ENCODE results near the gene CYTH3.

CYTH3 gene

DNA sequence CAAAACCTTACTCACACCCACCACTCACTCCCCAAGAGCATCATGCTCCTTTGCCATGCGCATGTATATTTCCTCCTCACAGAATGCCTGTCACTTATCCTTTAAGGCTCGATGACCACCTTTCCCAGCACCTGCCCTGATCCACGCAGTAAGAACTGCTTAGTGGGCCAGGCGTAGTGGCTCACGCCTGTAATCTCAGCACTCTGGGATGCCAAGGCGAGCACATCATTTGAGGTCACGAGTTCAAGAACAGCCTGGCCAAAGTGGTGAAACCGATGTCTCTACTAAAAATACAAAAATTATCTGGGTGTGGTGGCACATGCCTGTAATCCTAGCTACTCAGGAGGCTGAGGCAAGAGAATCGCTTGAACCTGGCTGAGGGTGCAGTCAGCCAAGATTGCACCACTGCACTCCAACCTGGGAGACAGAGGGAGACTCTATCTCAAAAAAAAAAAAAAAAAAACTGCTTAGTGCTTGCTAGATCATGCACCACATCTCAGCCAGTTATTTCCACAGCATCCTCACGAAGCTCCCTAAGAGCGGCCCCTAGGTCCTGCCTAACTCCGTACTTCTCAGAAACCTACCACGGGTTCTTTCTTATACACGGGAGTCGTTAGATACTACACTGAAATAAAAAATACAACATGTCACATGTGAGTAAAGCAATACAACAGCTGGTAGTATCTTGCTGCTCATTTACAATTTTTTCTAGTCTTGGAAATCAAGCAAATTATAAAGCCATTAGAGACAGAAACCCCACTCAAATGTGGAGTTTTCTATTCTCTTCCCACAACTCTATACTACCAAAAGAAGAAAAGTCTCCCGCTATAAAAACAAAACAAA, 37.2 kb downstream of the CYTH3 start:
- Histone ChIP-seq H3K4me3 (replicated peaks; ENCODE audit: insufficient read depth, low read length) (no peak overlapping the region), H3K27me3 (ENCODE audit: insufficient read depth, poor library complexity, severe bottlenecking) (no peaks in the 10 kb centered on the region), H3K27ac (replicated peaks) (no peak overlapping the region)
- no peak for DNase-seq (ENCODE audit: low read depth in 1 of 2, low spot score in 1 of 2)
- TF ChIP-seq, protein P1, sequence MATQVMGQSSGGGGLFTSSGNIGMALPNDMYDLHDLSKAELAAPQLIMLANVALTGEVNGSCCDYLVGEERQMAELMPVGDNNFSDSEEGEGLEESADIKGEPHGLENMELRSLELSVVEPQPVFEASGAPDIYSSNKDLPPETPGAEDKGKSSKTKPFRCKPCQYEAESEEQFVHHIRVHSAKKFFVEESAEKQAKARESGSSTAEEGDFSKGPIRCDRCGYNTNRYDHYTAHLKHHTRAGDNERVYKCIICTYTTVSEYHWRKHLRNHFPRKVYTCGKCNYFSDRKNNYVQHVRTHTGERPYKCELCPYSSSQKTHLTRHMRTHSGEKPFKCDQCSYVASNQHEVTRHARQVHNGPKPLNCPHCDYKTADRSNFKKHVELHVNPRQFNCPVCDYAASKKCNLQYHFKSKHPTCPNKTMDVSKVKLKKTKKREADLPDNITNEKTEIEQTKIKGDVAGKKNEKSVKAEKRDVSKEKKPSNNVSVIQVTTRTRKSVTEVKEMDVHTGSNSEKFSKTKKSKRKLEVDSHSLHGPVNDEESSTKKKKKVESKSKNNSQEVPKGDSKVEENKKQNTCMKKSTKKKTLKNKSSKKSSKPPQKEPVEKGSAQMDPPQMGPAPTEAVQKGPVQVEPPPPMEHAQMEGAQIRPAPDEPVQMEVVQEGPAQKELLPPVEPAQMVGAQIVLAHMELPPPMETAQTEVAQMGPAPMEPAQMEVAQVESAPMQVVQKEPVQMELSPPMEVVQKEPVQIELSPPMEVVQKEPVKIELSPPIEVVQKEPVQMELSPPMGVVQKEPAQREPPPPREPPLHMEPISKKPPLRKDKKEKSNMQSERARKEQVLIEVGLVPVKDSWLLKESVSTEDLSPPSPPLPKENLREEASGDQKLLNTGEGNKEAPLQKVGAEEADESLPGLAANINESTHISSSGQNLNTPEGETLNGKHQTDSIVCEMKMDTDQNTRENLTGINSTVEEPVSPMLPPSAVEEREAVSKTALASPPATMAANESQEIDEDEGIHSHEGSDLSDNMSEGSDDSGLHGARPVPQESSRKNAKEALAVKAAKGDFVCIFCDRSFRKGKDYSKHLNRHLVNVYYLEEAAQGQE (IDR thresholded peaks at IDR 0.05; ENCODE audit: insufficient replicate concordance, low read depth) = no peak
- TF ChIP-seq GABPA (IDR thresholded peaks at IDR 0.05; ENCODE audit: low read depth) (no peak), POLR2AphosphoS5 (IDR thresholded peaks at IDR 0.05; ENCODE audit: low read depth) (no peak), SPI1 (IDR thresholded peaks at IDR 0.05; ENCODE audit: borderline replicate concordance, low read depth) (no peak)
- TF ChIP-seq, protein P2, sequence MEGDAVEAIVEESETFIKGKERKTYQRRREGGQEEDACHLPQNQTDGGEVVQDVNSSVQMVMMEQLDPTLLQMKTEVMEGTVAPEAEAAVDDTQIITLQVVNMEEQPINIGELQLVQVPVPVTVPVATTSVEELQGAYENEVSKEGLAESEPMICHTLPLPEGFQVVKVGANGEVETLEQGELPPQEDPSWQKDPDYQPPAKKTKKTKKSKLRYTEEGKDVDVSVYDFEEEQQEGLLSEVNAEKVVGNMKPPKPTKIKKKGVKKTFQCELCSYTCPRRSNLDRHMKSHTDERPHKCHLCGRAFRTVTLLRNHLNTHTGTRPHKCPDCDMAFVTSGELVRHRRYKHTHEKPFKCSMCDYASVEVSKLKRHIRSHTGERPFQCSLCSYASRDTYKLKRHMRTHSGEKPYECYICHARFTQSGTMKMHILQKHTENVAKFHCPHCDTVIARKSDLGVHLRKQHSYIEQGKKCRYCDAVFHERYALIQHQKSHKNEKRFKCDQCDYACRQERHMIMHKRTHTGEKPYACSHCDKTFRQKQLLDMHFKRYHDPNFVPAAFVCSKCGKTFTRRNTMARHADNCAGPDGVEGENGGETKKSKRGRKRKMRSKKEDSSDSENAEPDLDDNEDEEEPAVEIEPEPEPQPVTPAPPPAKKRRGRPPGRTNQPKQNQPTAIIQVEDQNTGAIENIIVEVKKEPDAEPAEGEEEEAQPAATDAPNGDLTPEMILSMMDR (IDR thresholded peaks at IDR 0.05; ENCODE audit: insufficient read depth, low read length) = no peak

DNA sequence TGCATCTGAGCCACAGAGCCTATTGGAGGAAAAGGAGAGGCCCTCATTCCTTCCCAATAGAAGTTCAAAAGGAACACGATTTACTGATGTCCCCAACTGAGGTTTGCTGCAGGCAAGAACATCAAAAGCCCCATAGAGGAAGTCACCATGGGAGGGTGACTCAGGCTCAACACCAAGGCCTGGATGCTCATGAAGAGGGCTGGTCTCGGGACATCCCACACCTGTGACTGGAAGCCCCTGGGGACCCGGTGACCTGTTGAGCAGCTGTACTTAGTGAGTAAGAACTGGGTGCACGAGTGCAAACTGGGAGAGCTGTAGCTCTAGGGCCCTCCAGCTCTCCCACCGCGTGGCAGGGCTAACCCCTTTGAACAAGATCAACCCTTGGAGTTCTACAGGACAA, 38.0 kb downstream of the CYTH3 start:
- H3K27ac ChIP-seq (replicated peaks) = no peak overlapping the region
- H3K4me3 ChIP-seq (replicated peaks; ENCODE audit: insufficient read depth, low read length) = no peak overlapping the region
- peak in 1 of 2 experiments; percentile 13 for DNase-seq (ENCODE audit: low read depth in 1 of 2, low spot score in 1 of 2)
- H3K27me3 ChIP-seq (ENCODE audit: insufficient read depth, poor library complexity, severe bottlenecking) = no peaks in the 10 kb centered on the region
- TF ChIP-seq GABPA (IDR thresholded peaks at IDR 0.05; ENCODE audit: low read depth) (no peak), POLR2AphosphoS5 (IDR thresholded peaks at IDR 0.05; ENCODE audit: low read depth) (no peak), SPI1 (IDR thresholded peaks at IDR 0.05; ENCODE audit: borderline replicate concordance, low read depth) (no peak)
- TF ChIP-seq, protein P2 (IDR thresholded peaks at IDR 0.05; ENCODE audit: insufficient read depth, low read length) = no peak
- TF ChIP-seq, protein P1 (IDR thresholded peaks at IDR 0.05; ENCODE audit: insufficient replicate concordance, low read depth) = no peak

DNA sequence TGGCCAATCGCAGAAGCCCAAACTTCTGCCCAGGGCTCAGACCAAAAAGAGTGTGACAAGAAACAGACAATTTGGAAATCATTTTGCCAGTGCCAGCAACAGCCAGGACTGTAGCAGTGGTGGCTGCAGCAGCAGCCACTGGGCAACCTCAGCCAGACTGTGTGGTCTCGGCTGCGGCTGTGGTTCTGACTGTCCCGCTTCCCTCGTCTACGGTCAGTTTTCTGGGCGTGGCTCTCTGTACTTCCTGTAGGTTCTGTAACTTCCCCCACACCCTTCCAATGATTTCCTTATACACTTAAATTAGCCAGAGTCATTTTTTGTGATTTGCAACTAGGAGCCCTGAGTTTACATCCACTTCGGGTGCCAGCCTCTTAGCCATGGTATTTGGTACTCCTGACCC, 39.9 kb downstream of the CYTH3 start:
- H3K27me3 ChIP-seq (ENCODE audit: insufficient read depth, poor library complexity, severe bottlenecking) = no peaks in the 10 kb centered on the region
- no peak overlapping the region for H3K4me3 ChIP-seq (replicated peaks; ENCODE audit: insufficient read depth, low read length)
- TF ChIP-seq SPI1 (IDR thresholded peaks at IDR 0.05; ENCODE audit: borderline replicate concordance, low read depth) (no peak), POLR2AphosphoS5 (IDR thresholded peaks at IDR 0.05; ENCODE audit: low read depth) (0 out of 2 replicates have a peak, but pooled peaks have one; percentile 25)
- TF ChIP-seq, protein P1 (IDR thresholded peaks at IDR 0.05; ENCODE audit: insufficient replicate concordance, low read depth) = no peak
- TF ChIP-seq, protein P2 (IDR thresholded peaks at IDR 0.05; ENCODE audit: insufficient read depth, low read length) = no peak
- no peak overlapping the region for H3K27ac ChIP-seq (replicated peaks)
- peak; percentile 50 to 72 for DNase-seq (ENCODE audit: low read depth in 1 of 2, low spot score in 1 of 2)

Measured in HL-60 (cell line).